Smooth muscle cell (in vitro differentiated cells): ENCODE results near the gene MRO. TPM values are rescaled to one million over a fixed set of nuclear protein-coding genes. Genes with fewer than 3 reads are reported as not detected.

Experiments
- DNase-seq: peaks from one replicate; lab custom pipeline; 2025; ENCODE audit not compliant: unreplicated experiment; lab: John Stamatoyannopoulos, UW
- H2AFZ ChIP-seq: fragments of 200-600 bp; sonication (generic); 2 replicates; pipeline ENCODE4 v1.6.0; 2016; ENCODE audit warnings: antibody characterized with exemption, low read depth, mild to moderate bottlenecking
- H3F3A ChIP-seq: fragments of 200-600 bp; sonication (generic); 2 replicates; pipeline ENCODE4 v1.6.0; 2017; ENCODE audit warnings: antibody characterized with exemption, low read depth
- H3K27ac ChIP-seq: fragments of 200-600 bp; sonication (generic); 2 replicates; pipeline ENCODE4 v1.5.1; 2016; ENCODE audit warnings: low read depth, mild to moderate bottlenecking
- H3K27me3 ChIP-seq: fragments of 200-600 bp; sonication (generic); 2 replicates; pipeline ENCODE4 v1.6.1; 2016; ENCODE audit warnings: low read depth, mild to moderate bottlenecking
- H3K36me3 ChIP-seq: fragments of 200-600 bp; sonication (generic); 2 replicates; pipeline ENCODE4 v1.5.1; 2016; ENCODE audit warnings: low read depth
- H3K4me1 ChIP-seq: fragments of 200-600 bp; sonication (generic); 2 replicates; pipeline ENCODE4 v1.5.1; 2016; ENCODE audit warnings: low read depth
- H3K4me2 ChIP-seq: fragments of 200-600 bp; sonication (generic); 2 replicates; pipeline ENCODE4 v1.6.0; 2016; ENCODE audit warnings: mild to moderate bottlenecking
- H3K4me3 ChIP-seq: fragments of 200-600 bp; sonication (generic); 2 replicates; pipeline ENCODE4 v1.5.1; 2016; ENCODE audit warnings: mild to moderate bottlenecking
- H3K79me2 ChIP-seq: fragments of 200-600 bp; sonication (generic); 2 replicates; pipeline ENCODE4 v1.6.0; 2016; ENCODE audit warnings: low read depth, mild to moderate bottlenecking
- H3K9ac ChIP-seq: fragments of 200-600 bp; sonication (generic); 2 replicates; pipeline ENCODE4 v1.6.0; 2016; ENCODE audit warnings: low read depth
- H3K9me3 ChIP-seq: fragments of 200-600 bp; sonication (generic); replicated peaks from 2 replicates; pipeline ENCODE4 v1.5.1; 2016; ENCODE audit warnings: low read depth
- H4K20me1 ChIP-seq: fragments of 200-600 bp; sonication (generic); 2 replicates; pipeline ENCODE4 v1.6.0; 2016; ENCODE audit warnings: low read depth
- WGBS: methylation state at CpG from one replicate; pipeline ENCODE4 v1.1.7; 2016; ENCODE audit warnings: low lambda C conversion rate; 5-methylcytosine and 5-hydroxymethylcytosine counted together
- polyA plus RNA-seq: library from polyadenylated mRNA; unstranded; fragments of >200 nt; fragmentation: Nextera tagmentation; extraction: Ambion mirVana; gene quantifications from 2 replicates; pipeline ENCODE4 v1.2.1, GENCODE V29; 2016
- total RNA-seq: library from RNA; depleted of rRNA; stranded (reverse); fragments of >200 nt; gene quantifications from 2 replicates; pipeline ENCODE4 v1.2.3, GENCODE V29; 2014
- TF ChIP-seq, protein P1 (sequence below): fragments of 200-600 bp; sonication (generic); IDR thresholded peaks from 2 replicates; pipeline ENCODE4 v1.5.1; 2017; ENCODE audit warnings: borderline replicate concordance, mild to moderate bottlenecking, antibody characterized with exemption; ENCODE audit not compliant: insufficient read depth, poor library complexity, severe bottlenecking

Gene MRO
- total and polyA plus RNA-seq, 2 experiments from 2014 or later = not detected

DNA sequence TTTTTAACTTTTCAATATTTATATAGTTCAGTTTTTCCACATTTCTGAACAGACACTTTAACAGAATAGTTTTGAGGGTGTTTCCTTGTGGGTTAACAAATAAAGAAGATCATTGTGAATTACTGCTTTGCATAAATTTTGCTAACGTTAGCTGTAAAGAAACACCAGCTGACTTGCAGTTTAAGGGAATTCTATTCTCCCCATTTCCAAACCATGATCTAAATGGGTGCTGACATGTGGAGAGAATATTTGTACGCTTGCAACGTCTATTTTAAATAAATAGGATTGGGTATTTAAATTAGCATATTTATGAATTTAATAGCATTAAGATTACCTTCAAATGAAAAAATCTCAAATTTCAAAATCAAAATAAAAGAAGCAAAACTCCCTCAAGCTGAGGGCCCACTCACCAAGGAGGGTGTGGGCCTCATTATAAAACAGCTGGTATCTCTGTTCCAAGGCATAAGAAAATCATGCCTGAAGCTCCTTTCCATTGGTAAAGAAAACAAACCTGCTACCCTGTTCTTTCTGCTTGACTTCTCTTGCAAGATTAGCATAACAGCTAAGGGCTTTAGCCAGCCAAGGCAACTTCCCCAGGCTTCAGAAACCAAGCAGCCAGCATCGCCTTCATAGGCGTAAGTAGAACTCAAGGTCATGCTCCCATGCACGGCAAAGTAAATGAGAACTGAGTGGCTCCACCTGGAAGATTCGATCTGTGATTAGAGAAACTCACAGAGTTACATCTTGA, 3.2 kb downstream of the MRO start:
- Histone ChIP-seq H3K9me3 (no peaks in the 10 kb centered on the region), H3K27me3 (no peaks in the 10 kb centered on the region), H3K4me2 (no peak overlapping the region), H3K4me3 (no peak overlapping the region), H3K36me3 (no peaks in the 10 kb centered on the region), H4K20me1 (no peaks in the 10 kb centered on the region), H3F3A (no peaks in the 10 kb centered on the region), H2AFZ (no peak overlapping the region), H3K27ac (no peak overlapping the region), H3K9ac (no peak overlapping the region), H3K4me1 (peaks cover 3% of the 10 kb centered on the region), H3K79me2 (no peaks in the 10 kb centered on the region)
- no peak for DNase-seq
- TF ChIP-seq, protein P1, sequence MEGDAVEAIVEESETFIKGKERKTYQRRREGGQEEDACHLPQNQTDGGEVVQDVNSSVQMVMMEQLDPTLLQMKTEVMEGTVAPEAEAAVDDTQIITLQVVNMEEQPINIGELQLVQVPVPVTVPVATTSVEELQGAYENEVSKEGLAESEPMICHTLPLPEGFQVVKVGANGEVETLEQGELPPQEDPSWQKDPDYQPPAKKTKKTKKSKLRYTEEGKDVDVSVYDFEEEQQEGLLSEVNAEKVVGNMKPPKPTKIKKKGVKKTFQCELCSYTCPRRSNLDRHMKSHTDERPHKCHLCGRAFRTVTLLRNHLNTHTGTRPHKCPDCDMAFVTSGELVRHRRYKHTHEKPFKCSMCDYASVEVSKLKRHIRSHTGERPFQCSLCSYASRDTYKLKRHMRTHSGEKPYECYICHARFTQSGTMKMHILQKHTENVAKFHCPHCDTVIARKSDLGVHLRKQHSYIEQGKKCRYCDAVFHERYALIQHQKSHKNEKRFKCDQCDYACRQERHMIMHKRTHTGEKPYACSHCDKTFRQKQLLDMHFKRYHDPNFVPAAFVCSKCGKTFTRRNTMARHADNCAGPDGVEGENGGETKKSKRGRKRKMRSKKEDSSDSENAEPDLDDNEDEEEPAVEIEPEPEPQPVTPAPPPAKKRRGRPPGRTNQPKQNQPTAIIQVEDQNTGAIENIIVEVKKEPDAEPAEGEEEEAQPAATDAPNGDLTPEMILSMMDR = no peak
- WGBS = 90% methylated on average over 7 of the region's 7 CpGs

DNA sequence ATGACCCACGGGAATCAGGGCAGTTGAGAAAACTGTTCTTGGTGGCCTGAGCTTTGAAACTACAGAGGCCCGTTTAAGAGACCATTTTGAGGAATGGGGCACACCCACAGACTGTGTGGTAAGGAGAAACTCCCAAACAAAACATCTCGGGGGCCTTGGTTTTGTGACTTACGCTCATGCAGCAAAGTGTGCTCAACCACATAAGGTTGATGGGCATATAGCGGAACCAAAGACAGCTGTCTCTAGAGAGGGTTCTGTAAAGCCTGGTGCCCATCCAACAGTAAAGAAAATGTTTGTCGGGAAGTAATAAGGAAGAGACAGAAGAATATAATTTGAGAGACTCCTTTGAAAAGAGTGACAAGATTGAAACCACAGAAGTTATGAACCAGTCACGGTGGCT, 5.4 kb downstream of the MRO start:
- Histone ChIP-seq H4K20me1 (no peaks in the 10 kb centered on the region), H3K4me3 (no peak overlapping the region), H3F3A (no peaks in the 10 kb centered on the region), H3K27ac (no peak overlapping the region), H3K4me2 (no peak overlapping the region), H2AFZ (no peak overlapping the region), H3K4me1 (no peaks in the 10 kb centered on the region), H3K9ac (no peak overlapping the region), H3K9me3 (no peaks in the 10 kb centered on the region), H3K79me2 (no peaks in the 10 kb centered on the region), H3K27me3 (no peaks in the 10 kb centered on the region), H3K36me3 (no peaks in the 10 kb centered on the region)
- DNase-seq = no peak
- WGBS = 93% methylated on average over 7 of the region's 7 CpGs
- TF ChIP-seq, protein P1 = no peak

DNA sequence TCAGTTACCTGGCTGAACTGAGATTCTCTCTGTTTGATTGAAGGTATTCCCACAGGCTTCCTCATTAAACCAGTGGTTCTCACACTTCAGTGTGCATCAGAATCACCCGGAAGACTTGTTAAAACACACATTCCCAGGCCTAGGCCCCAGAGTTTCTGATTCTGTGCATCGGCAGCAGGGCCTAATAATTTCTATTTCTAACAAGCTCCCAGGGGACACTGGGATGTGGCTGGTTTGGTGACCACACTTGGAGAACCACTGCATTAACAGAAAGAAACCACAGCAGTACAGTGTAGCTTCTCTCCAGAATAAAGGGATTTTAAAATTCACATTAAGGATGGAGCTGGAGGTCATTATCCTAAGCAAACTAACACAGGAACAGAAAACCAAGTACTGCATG, 6.5 kb downstream of the MRO start:
- Histone ChIP-seq H4K20me1 (no peaks in the 10 kb centered on the region), H3K27ac (no peak overlapping the region), H3K9ac (no peak overlapping the region), H3F3A (no peaks in the 10 kb centered on the region), H2AFZ (no peak overlapping the region), H3K4me2 (no peak overlapping the region), H3K9me3 (no peaks in the 10 kb centered on the region), H3K4me3 (no peak overlapping the region), H3K27me3 (no peaks in the 10 kb centered on the region), H3K79me2 (no peaks in the 10 kb centered on the region), H3K36me3 (no peaks in the 10 kb centered on the region), H3K4me1 (no peaks in the 10 kb centered on the region)
- no peak for DNase-seq
- WGBS = 97% methylated on average over 2 of the region's 2 CpGs
- TF ChIP-seq, protein P1 = no peak

DNA sequence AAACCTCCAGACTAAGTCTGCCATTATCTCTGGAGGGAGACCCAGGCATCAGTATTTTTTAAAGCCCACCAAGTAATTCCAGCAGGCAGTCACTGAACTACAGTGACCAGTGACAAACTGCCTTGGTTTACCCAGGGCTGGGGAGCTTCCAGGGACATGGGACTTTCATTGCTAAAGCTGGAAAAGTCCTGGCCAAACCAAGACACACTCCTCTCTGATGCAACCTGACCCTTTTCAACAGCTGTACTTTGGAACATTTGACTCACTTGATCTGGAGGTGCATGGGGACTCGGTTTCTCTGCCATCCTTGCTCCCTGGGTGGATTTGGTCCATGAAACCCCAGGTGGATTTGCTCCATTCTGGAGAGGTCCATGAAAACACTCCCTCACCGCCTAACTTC, 7.0 kb downstream of the MRO start:
- Histone ChIP-seq H3K4me1 (no peaks in the 10 kb centered on the region), H3K79me2 (no peaks in the 10 kb centered on the region)
- WGBS = 90% methylated on average over 2 of the region's 2 CpGs

More for the DNA sequence above, 7.0 kb downstream of the MRO start:
- TF ChIP-seq, protein P1 = no peak
- Histone ChIP-seq H2AFZ (no peak overlapping the region), H3K9ac (no peak overlapping the region), H3F3A (no peaks in the 10 kb centered on the region), H3K27me3 (no peaks in the 10 kb centered on the region), H4K20me1 (no peaks in the 10 kb centered on the region), H3K4me2 (no peak overlapping the region), H3K4me3 (no peak overlapping the region), H3K27ac (no peak overlapping the region), H3K36me3 (no peaks in the 10 kb centered on the region), H3K9me3 (no peaks in the 10 kb centered on the region)
- DNase-seq = no peak
